ENCODE data around the gene MAJIN.

- no peak for TF ChIP-seq ZFP3 (CRISPR knock-in tag; IDR thresholded peaks at IDR 0.05)
- TF ChIP-seq TOX (CRISPR knock-in tag; IDR thresholded peaks at IDR 0.05; ENCODE audit: borderline replicate concordance): no peak
- TF ChIP-seq ZNF8 (CRISPR knock-in tag; IDR thresholded peaks at IDR 0.05): no peak
- TF ChIP-seq, protein P1, sequence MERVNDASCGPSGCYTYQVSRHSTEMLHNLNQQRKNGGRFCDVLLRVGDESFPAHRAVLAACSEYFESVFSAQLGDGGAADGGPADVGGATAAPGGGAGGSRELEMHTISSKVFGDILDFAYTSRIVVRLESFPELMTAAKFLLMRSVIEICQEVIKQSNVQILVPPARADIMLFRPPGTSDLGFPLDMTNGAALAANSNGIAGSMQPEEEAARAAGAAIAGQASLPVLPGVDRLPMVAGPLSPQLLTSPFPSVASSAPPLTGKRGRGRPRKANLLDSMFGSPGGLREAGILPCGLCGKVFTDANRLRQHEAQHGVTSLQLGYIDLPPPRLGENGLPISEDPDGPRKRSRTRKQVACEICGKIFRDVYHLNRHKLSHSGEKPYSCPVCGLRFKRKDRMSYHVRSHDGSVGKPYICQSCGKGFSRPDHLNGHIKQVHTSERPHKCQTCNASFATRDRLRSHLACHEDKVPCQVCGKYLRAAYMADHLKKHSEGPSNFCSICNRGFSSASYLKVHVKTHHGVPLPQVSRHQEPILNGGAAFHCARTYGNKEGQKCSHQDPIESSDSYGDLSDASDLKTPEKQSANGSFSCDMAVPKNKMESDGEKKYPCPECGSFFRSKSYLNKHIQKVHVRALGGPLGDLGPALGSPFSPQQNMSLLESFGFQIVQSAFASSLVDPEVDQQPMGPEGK (CRISPR knock-in tag; IDR thresholded peaks at IDR 0.05; ENCODE audit: borderline replicate concordance): no peak
- TF ChIP-seq CSDC2 (CRISPR knock-in tag; IDR thresholded peaks at IDR 0.05): no peak
- TF ChIP-seq TSHZ2 (CRISPR knock-in tag; IDR thresholded peaks at IDR 0.05): no peak
- TF ChIP-seq POU6F1 (CRISPR knock-in tag; IDR thresholded peaks at IDR 0.05; ENCODE audit: borderline replicate concordance, low read depth): no peak
- no peak for TF ChIP-seq SNAI2 (CRISPR knock-in tag; IDR thresholded peaks at IDR 0.05)
- TF ChIP-seq ARNTL (CRISPR knock-in tag; IDR thresholded peaks at IDR 0.05; ENCODE audit: borderline replicate concordance, low read depth): no peak
- no peak for TF ChIP-seq OSR1 (CRISPR knock-in tag; IDR thresholded peaks at IDR 0.05)
- no peak for TF ChIP-seq ISL1 (CRISPR knock-in tag; IDR thresholded peaks at IDR 0.05)
- TF ChIP-seq ZFP30 (CRISPR knock-in tag; IDR thresholded peaks at IDR 0.05): no peak
Observed at GRCh38 chr11:64902102-64902900, 69.6 kb downstream of the MAJIN start.
